ENCODE data around the gene MYT1.

Gene MYT1

DNA sequence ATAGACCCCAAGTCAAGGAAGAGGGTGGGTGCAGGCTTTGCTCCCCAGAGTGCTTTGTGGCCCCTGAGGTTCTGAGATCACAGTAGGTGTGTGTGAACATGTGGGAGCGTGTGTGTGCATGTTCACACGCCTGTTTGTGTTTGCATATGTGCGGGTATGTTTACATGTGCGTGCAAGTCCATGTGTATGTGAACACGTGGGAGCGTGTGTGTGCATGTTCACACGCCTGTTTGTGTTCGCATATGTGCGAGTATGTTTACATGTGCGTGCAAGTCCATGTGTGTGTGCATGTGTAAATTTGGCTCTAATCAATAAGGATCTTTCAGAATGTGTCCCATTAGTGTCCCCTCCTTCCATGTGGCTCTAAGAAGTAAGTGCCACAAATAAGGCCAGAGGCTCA, 49.9 kb downstream of the MYT1 start:
- DNase-seq (ENCODE audit: low read depth), result no peak

DNA sequence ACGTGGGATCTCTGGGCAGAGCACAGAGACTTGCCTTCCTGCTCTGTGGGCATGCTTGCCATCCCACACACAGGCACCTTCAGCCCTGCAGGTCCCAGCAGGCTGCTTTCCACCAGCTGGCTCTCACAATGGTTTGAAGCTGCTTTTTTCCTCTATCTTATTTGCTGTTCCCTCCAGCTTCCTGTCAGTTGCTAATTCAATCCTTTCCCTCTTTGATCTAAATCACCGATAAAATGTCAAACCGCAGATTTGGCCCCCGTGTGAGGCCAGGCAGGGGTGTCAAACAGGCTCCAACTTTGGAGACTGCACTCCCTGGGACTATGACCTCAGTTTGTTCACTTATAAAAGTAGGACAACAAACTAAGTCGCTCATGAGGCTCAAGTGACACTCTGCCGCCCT, 50.7 kb downstream of the MYT1 start:
- DNase-seq (ENCODE audit: low read depth), result no peak

DNA sequence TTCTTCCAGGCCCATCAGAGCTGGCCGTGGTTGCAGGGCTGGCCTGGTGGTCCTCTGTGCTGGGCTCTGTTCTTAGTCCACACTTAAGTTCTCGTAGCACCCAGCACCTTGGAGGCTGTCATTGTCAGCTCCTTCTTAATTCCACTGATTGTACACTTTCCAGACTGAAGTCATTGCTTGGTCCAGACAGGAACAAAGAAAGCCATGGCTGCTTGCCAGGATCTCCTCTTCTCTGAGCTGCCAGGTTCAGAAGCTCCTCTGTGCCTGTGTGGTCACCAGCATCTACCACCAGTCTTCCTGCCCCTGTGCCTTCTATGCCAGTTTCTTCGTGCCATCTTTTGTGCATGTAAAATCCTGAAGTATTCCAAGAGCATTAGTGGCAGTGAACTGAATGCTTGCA, 51.8 kb downstream of the MYT1 start:
- DNase-seq (ENCODE audit: low read depth), result no peak

DNA sequence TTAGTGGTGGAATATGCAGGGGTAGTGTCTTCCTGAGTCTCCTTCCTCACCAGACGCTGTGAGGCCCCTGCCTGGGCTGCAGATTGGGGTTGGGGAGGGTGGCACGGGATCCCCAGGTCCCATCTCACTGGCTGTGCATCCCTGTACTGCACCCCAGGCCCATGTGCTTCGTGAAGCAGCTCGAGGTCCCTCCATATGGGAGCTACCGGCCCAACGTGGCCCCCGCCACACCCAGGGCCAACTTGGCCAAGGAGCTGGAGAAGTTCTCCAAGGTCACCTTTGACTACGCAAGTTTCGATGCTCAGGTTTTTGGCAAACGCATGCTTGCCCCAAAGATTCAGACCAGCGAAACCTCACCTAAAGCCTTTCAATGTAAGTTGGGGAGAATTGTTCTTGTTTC, 52.7 kb downstream of the MYT1 start:
- no peak for DNase-seq (ENCODE audit: low read depth)

DNA sequence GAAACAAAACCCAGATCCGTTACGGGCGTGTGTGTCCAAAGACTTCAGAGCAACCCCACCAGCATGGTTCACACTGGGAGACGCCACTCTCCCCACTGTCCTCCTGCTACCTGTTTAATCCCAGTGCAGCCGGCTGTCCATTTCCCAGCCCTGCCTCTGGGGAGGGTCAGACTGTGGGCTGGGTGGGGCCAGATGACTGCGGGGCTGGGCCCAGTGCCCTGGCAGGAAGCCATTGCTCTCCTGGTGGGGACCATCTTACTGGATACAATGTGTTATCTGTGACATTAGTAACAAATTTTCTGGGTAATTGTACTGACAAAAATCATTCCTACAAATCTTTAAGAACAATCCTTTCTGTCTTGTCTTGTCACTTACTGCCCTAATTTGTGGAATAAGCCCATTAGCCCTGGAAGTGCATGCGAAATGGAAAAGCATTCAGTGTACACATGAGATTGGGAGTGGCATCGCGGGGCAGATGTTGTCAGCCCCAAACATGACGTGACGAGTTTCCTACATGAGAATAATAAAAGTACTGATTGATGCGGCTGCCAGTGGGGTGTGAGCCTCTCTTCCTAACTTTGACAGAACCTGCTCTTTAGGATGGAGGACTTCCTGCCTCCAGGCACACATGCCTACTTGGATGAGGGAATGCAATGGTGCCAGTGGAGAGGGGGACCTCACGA, 53.4 kb downstream of the MYT1 start:
- no peak for DNase-seq (ENCODE audit: low read depth)

DNA sequence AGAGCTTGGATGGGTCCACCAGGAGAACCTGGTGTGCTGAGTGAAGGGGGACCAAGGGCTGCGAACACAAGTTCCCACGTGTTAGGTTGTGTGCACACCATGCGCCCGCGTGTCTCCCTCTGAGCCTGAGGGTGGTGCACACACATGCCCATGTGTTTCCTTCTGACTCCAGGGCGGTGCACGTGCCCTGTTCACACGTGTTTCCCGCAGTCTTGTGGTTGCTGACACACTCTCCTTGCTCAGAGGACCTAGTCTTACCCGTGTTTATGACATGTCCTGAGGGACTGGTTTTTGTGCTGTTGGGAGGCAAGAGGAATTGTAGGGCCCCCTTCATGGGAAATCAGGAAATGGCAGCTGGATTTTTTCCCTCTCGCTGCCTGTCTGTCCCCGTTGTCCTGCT, 55.0 kb downstream of the MYT1 start:
- DNase-seq (ENCODE audit: low read depth), result no peak

DNA sequence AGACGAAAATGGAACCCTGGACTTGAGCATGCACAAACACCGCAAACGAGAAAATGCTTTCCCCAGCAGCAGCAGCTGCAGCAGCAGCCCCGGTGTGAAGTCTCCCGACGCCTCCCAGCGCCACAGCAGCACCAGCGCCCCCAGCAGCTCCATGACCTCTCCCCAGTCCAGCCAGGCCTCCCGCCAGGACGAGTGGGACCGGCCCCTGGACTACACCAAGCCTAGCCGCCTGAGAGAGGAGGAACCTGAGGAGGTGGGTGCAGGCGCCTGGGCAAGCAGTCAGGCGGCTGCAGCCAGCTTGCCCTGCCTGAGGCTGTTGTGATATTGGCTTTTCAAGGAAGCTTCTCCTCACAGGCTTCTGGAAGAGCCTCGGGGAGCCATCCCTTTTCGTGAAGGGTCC, 55.5 kb downstream of the MYT1 start:
- no peak for DNase-seq (ENCODE audit: low read depth)

DNA sequence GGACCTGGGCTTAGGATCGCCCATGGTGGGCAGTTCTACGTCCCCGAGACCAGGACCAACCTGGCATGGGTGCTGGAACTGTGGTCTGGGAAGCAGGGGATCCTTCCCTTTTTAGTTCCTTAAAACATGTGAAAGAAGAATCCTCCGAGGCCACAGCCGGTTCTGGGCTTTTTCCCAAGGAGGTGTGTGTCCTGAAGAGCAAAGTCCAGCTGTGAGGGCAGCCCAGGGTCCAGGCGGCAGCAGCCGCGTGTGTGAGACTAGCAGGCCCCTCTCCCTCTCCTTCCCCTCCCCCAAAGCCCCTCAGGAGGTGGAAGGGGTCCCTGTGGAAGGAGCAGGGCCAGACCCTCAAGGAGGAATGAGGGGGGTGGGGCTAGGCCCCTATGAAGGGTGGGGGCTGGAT, 56.2 kb downstream of the MYT1 start:
- no peak for DNase-seq (ENCODE audit: low read depth)

DNA sequence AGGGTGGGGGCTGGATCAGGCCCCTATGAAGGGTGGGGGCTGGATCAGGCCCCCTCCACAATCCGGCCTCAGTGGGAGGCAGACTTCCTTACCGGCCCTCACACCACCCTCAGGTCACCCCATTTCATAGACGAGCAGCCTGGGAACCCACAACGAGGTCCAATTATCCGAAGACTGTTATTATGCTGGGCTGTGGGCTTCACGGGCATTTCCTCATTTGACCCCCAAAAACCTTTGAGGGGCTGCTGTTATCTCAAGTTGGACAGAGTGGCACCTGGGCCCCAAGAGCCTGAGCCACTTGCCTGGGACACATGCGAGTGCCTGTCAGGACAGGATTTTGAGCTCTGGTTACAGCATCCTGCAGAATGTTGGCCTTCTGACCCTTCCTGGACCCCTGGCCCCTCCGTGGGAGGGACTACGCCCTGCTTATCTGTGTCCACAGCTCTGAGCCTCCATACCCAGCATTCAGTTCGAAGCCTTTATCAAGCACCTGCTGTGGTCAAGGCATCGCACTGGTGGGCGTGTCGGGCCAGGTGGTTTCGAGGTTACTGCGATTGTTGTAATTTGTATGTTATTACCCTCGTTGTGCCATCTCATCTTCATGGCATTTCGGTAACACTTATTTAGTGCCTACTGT, 56.8 kb downstream of the MYT1 start:
- DNase-seq (ENCODE audit: low read depth), result no peak

DNA sequence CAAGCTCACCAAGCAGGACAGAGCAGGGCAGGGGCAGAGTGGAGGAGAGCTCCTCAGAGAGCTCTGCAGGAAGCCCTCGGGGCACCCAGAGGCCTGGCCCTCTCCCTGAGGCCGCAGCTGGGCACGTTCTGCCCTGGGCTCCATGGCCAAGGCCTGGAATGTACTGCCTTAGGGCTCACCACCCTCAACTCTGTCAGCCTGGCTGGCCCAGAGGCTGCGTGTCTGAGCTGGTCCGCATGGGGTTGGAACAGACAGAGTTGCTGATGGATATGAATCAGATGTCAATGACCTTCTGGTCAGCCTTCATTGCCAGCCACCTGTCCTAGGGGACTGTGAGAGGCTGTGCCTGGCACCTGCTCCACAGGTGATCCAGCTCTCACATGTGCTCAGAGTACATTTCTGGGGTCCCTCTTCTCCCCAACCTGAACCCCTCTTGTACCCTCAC, 58.1 kb downstream of the MYT1 start:
- peak; percentile 80 for DNase-seq (ENCODE audit: low read depth)

DNA sequence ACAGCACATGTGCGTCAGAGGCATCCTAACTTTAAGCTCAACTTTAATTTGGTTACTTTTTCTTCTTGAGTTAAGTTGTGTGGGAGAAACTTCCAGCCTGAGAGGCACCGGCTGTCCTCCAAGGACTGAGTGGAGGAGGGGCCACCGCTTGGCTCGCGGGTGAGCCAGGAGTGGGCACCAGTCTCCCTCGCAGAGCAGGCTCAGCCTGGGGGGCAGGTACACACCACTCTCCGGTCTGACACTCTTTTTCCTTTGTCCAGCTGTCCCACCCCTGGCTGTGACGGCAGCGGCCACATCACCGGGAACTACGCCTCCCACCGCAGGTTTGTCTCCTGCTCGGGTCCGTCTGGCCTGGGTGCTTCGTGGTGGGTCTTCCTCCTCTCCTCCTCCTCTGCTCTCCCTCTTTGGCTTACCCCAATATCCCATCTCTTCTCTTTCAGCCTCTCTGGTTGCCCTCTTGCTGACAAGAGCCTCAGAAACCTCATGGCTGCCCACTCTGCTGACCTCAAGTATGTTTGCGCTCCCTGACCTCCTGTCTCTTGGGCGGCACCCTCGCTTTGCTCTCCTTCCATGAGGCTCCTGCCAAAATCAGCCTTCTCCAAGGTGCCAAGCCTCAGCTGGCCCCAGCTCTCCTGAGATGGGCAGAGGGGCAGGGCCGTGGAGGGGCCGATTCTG, 58.7 kb downstream of the MYT1 start:
- DNase-seq (ENCODE audit: low read depth), result no peak

DNA sequence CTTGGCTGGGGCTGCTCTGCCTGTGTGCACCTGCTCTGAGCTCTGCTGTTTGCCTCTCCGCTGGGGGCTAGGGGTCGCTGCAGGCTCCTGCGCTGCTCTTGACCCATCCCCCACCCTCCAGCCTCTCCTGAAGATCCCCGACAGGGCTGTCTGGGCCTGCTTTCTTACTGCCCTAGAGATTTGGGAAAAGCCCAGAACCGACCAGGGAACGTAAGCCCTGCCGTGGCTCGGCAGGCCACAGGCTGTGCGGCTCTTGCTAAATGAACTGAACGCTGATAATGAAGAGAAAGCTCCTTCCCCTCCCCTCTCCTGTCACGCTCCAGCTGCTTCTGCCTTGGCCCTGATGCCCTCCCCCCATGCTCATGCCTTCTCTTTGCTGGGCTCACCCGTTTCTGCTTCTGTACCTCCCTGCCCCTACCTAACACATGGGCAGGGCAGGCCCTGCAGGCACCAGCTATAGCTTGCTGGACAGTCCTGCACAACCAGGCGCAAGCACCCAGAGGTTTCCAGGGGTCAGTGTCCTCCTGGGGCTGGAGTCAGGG, 59.3 kb downstream of the MYT1 start:
- peak; percentile 24 for DNase-seq (ENCODE audit: low read depth)

DNA sequence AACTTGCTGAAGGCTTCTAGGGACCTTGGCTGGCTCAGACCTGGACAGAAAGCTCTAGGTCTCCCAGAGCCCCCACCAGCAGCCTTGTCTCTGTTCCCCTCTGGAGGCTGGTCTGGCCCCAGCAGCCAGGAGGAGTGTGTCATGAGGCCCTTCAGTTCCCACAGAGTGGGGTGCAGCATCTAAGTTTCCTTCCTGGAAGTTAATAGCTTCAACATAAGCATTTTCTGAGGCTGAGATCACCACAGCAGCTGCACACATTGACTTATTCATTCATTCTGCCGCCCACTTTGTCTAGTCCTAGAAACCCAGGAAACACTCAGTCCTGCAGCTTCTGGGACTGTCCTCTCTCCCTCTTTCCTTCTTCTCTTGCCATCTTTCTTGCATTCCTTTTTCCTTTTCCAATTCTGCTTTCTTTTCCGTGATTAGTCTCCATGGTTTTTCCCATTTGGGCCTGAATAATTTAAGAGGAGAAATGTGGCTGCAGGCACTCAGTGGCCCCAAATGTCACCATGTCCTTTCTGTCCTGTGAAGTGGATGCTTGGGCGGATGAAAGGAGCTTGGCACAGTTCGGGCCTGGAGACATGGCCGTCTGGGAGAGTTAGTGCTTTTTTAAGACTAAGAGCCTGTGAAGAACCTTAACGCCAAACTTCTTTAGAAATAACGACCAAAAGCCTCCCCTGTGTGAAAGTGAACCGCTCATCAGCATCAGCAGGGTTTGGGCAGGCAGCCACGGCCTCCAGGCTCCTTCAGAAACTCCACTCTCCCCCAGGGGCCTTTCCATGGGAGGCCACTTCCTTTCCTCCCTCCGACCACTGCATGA, 60.3 kb downstream of the MYT1 start:
- peak; percentile 97 for DNase-seq (ENCODE audit: low read depth)

DNA sequence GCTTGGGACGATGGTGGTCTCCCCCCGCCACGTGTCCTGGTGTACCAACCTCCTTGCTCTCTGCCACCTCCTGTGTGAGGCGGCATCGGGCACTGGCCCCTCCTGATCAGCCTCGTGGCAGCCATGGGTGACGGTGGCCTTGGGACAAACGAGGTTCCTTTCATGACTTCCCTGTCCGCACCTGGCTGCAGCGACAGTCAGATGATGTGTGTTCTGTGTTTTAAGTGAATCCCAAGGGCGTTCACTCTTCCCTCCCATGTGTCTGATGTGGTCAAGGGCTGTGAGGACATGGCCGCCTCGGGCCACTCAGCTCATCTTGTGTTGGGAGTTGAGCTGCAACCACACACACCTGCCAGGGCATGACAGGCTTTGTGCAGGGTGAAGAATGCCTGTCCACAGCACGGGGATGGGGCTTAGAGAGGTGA, 60.9 kb downstream of the MYT1 start:
- no peak for DNase-seq (ENCODE audit: low read depth)

DNA sequence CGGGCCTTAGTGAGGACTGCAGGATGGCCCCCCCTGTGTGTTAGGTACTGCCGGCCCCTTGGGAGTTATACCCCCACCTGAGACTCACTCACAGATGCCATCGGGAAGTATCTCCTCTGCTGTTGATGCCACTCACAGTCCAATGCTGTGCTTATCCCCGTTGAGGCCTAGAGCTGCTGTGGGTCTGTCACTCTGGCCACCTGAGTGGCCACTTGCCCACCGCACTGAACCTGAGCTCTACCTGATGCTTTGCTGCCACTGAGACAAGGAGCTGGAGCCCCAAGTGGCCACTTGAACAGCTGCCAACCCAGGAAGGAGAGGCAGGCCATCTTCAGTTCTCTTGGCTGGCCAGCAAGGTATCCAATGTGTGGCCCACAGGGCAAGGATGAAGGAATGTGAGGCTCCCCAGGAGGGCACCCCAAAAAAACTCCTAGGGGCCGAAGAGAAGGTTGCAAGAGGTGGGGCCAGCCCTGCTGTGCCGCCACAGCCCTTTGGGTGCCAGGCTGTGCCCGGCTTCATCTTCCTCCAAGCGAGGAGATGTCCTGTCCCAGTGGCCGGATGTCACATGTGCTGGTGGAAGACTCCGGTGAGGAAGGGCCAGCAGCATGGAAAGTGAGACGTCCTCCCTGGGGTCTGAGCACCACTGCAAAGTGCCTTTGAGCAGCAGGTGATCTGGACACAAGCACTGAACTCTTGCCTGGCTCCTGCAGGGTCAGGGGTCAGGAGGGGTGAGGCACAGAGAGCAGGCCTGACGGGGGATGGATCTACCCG, 61.8 kb downstream of the MYT1 start:
- DNase-seq (ENCODE audit: low read depth), result no peak

DNA sequence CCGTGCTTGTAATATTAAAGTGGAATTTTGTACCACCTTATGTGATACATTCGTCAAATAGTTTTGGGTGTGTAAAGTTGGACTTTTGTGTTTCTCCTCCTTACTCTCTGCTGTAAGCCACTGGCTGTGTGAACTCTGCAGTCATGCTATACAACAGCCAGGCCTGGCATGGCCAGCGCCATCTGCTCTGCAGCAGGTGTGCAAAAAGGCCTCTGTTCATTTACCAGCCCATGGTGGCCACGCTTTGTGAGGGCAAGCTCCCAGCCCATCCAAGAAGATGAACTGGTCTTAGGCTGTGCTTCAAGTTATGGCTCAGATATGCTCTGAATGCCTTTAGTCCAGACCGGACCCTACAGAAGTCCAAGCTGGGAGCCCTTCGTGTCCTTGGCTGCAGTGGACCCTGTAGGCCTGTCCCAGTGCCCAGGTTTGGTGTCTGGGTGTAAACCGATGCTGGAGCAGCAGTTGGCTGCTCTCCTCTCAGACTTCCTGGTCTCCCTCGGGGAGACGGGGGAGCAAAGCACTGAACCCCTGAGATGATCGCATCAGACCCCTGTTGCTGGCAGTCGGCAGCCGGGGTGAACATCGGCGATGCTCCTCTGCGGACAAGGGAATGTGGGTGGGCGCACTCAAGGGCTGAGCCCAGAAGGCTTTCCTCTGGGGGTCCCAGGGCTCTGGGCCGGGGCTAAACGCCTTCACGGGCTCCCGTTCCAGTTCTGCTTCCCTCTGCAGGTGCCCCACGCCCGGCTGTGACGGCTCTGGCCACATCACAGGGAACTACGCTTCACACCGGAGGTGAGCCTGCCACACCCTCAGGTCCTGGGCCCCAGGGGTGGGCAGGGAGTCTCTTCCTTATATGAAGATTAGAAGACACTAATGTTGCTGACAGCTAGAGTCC, 62.7 kb downstream of the MYT1 start:
- no peak for DNase-seq (ENCODE audit: low read depth)

DNA sequence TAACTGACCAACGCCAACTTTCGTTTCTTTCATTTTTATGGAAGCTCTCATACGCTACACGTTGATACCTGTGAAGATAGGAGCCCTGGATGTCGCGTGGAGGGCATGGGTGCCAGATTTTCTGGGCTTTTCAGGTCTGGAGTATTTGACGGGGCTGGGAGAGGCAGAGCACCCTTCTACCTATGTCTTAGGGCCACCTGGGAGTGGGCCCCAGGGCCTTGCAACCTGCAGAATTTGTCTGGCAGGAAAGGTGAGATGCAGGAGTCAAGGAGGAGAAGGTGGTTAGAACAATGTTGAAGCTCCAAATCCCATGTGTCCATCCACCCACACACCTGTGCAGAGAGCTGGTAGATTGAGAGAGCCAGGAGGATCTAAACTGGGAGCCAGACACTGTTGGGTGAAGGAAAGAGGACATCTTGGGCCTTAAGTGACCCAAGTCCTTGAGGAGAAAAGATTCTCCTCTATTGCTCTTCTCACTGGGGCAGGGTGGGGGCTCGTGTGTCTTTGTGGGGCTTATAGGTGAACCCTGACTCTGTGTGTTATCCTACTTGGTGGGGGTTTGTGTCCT, 63.9 kb downstream of the MYT1 start:
- no peak for DNase-seq (ENCODE audit: low read depth)

DNA sequence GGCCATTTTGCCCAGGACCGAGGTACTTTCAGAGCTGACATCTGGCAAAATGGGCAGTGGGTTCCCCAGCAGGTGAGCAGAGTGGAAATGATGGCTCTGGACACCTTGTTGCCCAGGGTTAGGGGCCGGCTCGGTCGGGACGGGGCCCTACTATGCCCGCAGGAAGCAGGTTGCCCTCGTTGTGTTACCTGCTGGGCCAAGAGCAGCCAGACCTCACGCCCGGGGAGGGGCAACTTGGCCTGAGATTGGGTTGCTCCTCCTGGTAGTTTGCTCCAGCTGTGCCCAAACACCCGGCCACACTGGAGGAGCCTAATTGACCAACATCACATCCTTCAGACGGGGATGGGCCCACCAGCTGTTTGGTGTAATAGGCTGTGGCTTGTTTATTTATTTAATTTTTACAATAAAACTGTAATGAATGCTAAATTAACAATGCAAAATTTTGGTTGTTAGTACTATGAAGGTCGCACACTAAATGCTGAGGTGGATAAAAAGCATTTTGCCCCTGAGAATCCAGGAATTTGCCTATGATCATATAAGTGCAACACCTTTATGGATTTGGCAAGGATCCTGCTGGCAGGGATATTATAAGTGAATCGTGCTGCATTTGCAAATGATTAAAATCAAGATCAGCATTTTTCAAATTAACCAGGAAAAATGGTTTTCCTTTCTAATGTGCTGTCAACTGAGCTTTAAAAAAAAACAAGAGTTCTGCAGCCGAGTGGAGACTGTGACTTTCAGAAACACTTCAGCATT, 64.7 kb downstream of the MYT1 start:
- DNase-seq (ENCODE audit: low read depth), result no peak

DNA sequence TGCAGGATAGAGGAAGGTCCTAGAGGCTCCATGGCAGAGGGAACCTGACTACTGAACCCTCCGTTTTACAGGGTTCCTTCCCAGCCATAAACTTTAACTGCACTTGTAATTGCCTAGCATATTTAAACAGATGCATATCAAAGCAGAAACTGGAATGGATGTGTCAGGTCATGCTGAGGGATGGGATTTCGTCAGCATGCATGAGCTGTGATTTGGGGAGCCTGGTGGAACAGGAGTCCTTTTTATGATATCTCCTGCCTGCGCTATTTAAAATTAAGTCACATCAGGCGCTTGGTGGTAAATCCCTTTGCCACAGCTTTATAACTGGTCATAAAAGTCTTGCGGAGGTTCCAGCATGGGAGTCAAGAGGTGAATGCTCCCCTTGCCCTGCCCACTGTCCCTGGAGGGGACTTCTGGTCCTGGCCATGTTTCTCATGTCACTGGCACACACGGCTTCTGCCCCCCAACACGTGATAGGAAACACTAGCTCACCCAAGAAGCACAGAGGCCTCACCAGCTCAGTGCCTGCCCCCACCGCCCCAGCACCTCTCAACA, 65.3 kb downstream of the MYT1 start:
- no peak for DNase-seq (ENCODE audit: low read depth)

Measured in ELR (cell line).